COLO668 (cell line): ENCODE data around the gene DDX6.
"Not testable (repeated sequence)": the region's sequence is repeated elsewhere in the genome, so short reads cannot be mapped to it uniquely, and the experiment has no call there.

Source experiments
- DNase-seq: peaks from one replicate; lab custom pipeline; 2025; ENCODE audit not compliant: unreplicated experiment; lab: John Stamatoyannopoulos, UW

Gene DDX6

DNA sequence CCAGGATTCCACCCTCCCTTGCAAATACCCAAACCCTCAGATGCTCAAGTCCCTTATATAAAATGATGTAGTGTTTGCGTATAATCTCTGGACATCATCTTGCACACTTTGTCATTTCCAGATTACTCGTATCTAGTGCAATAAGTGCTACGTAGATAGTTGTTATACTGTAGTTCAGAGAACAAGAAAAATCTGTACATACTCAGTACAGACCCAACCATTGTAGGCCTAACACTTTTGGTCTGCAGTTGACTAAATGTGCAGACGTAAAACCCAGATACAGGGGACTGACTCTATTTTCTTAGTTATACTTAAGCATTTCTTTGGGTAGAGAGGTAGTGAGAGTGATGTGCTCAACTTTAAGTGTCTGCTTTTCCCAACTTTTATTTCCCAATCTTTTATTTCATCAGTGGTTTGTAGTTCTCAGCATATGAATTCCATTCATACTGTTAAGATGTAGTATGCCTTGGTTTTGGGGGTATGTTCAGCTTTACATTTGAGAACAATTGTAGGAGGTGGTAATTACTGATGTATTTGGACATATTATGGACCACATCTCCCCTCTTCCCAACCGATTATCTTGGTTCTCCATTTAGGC, 43.9 kb downstream of the DDX6 start:
- no peak for DNase-seq

GRCh38 chr11:118744046-118744445, 46.9 kb downstream of the DDX6 start:
- DNase-seq, result no peak

GRCh38 chr11:118742304-118742703, 48.7 kb downstream of the DDX6 start:
- DNase-seq, result no peak

GRCh38 chr11:118740892-118741291, 50.1 kb downstream of the DDX6 start:
- DNase-seq, result no peak

GRCh38 chr11:118735203-118735602, 55.8 kb downstream of the DDX6 start:
- DNase-seq, result no peak

- DNase-seq, result no peak
These were observed 56.9 kb downstream of the DDX6 start for GRCh38 chr11:118734031-118734430.

GRCh38 chr11:118729753-118730152, 61.2 kb downstream of the DDX6 start:
- DNase-seq, result not testable (repeated sequence)

DNA sequence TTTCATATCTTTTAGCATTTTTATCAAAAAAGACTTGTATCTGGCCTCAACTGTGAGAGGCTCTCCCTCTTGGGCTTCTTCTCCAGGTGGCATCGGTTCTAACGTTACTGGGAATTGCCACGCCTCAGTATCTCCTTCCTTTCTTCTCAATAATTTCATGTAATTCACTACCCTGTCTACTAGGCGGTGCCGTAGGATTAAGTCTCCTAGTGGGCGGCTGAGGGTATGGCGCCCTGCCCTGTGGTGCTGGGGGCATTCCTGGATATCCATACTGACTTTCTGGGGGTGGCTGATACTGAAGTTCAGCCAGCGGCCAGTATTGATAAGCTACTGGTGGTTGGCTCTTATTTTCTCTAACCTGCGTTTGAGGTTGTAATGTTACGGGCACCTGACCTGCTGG, 62.9 kb downstream of the DDX6 start:
- DNase-seq, result not testable (repeated sequence)

DNA sequence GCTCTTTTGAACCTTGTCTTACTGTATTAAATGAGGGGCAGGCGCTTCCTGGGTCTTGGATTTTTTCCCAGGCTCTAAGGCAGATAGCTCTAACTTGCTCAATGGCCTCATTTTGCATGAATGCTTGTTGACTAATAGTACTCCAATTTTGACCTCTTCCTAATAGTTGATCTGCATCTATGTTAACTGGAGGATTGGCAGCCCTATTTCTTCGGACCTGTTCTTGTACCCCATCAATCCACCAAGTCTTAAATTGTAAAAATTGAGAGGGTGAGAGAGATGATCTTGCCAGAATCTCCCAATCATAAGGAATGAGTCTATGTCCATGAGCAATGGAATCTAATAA, 63.3 kb downstream of the DDX6 start:
- DNase-seq, result not testable (repeated sequence)

DNA sequence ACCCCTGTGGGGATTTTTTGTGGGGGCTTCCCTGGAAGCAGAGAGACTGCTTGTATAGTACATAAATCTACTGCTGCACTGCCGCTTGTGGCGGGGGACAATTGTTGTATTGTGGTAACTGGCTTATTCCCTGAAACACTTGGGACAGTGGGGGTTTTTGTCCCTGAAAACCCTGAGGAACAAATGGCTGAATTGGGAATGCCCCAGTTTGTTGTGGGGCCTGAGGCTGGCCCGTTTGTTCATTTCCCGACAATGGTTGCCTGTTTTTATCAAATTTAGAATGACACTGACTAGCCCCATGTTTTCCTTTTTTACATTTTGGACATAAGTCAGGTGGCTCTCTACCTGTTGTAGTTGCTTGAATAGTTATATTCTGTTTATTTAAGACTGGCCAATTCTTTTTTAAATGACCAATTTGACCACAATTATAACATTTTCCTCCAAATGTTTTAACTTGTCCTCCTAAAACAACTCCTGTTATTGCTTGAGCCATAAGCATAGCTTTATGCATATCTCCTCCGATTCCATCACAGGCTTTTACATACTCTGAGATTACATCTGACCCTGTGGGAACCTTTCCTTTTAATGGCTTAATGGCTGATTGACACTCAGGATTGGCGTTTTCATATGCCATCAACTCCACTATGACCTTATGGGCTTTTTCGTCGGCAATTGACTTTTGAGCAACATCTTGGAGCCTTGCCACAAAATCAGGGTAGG, 63.8 kb downstream of the DDX6 start:
- DNase-seq, result not testable (repeated sequence)

- not testable (repeated sequence) for DNase-seq
These were observed 69.4 kb downstream of the DDX6 start for GRCh38 chr11:118721478-118722015.

GRCh38 chr11:118720740-118721139, 70.2 kb downstream of the DDX6 start:
- DNase-seq, result not testable (repeated sequence)

- not testable (repeated sequence) for DNase-seq
These were observed 70.9 kb downstream of the DDX6 start for GRCh38 chr11:118720078-118720477.

GRCh38 chr11:118718562-118718961, 72.4 kb downstream of the DDX6 start:
- DNase-seq, result not testable (repeated sequence)

GRCh38 chr11:118717733-118718132, 73.2 kb downstream of the DDX6 start:
- DNase-seq, result not testable (repeated sequence)

DNA sequence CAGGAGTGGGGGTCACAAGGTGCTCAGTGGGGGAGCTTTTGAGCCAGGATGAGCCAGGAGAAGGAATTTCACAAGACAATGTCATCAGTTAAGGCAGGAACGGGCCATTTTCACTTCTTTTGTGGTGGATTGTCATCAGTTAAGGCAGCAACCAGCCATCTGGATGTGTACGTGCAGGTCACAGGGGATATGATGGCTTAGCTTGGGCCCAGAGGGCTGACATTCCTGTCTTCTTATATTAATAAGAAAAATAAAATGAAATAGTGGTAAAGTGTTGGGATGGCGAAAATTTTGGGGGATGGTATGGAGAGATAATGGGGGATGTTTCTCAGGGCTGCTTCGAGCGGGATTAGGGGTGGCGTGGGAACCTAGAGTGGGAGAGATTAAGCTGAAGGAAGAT, 73.7 kb downstream of the DDX6 start:
- DNase-seq, result not testable (repeated sequence)

- no peak for DNase-seq
These were observed 75.1 kb downstream of the DDX6 start for GRCh38 chr11:118715837-118716260.

GRCh38 chr11:118715245-118715831, 75.6 kb downstream of the DDX6 start:
- no peak for DNase-seq

GRCh38 chr11:118714816-118715215, 76.1 kb downstream of the DDX6 start:
- no peak for DNase-seq

GRCh38 chr11:118714416-118714815, 76.5 kb downstream of the DDX6 start:
- DNase-seq, result not testable (repeated sequence)

- DNase-seq, result no peak
These were observed 82.7 kb downstream of the DDX6 start for GRCh38 chr11:118708296-118708695.

DNA sequence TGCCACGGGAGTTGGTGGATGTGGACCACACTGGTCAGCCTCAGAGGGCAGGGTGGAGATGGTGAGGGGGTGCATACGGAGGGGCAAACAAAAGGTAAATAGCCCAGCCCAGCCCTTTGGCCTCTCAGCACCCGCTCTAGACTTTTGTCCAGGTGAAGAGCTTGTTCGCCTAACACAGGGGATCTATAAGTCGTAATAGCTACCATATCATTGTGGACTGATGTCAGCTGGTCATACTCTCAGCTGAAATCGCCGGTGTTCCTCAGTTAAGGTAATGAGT, 84.5 kb downstream of the DDX6 start:
- no peak for DNase-seq
